HG02943 (cell line): ENCODE data around the gene ANKRD30B.
"Not testable (repeated sequence)": the region's sequence is repeated elsewhere in the genome, so short reads cannot be mapped to it uniquely, and the experiment has no call there.

Experiments
- ATAC-seq: cut with Tn5 transposase; IDR thresholded peaks from one replicate; pipeline ENCODE4 v1.9.1; 2021; ENCODE audit warnings: mild to moderate bottlenecking, low read depth, moderate library complexity; ENCODE audit not compliant: unreplicated experiment

Gene ANKRD30B

GRCh38 chr18:14855634-14856033, 107.7 kb downstream of the ANKRD30B start:
- not testable (repeated sequence) for ATAC-seq

GRCh38 chr18:14856256-14856655, 108.3 kb downstream of the ANKRD30B start:
- not testable (repeated sequence) for ATAC-seq

GRCh38 chr18:14858514-14858913, 110.5 kb downstream of the ANKRD30B start:
- not testable (repeated sequence) for ATAC-seq

GRCh38 chr18:14859995-14860394, 112.0 kb downstream of the ANKRD30B start:
- not testable (repeated sequence) for ATAC-seq

- not testable (repeated sequence) for ATAC-seq
These were observed 118.5 kb downstream of the ANKRD30B start for GRCh38 chr18:14866426-14866825.

- ATAC-seq = not testable (repeated sequence)
These were observed 120.0 kb downstream of the ANKRD30B start for GRCh38 chr18:14867988-14868387.

GRCh38 chr18:14868825-14869224, 120.9 kb downstream of the ANKRD30B start:
- not testable (repeated sequence) for ATAC-seq

GRCh38 chr18:14878826-14879225, 130.9 kb downstream of the ANKRD30B start:
- ATAC-seq = not testable (repeated sequence)

GRCh38 chr18:14900435-14900834, 152.5 kb downstream of the ANKRD30B start:
- ATAC-seq = no peak
